GM12875 (cell line): ENCODE results near the gene ARFGAP2.

Experiments used
- H3K4me3 ChIP-seq: one replicate; pipeline ENCODE4 v1.5.1; 2011; ENCODE audit warnings: low read depth, low read length, control low read depth
- CTCF ChIP-seq: IDR thresholded peaks from 2 replicates; pipeline ENCODE4 v1.5.1; 2011; ENCODE audit warnings: low read depth, mild to moderate bottlenecking, control low read depth, inconsistent platforms, low read length, moderate library complexity, borderline replicate concordance; ENCODE audit not compliant: insufficient read depth

Gene ARFGAP2

GRCh38 chr11:47176328-47177228 lies at the start of gene ARFGAP2:
Gene ARFGAP2, minus strand, starts transcription at chr11:47176879. Its CDS starts 26 bp downstream, at chr11:47176853.
- H3K4me3 ChIP-seq, result peak within 1 kb of the TSS; percentile 98
- TF ChIP-seq CTCF, result no peak

GRCh38 chr11:47225552-47226400 lies 49.1 kb upstream of the ARFGAP2 start:
- no peak overlapping the region for H3K4me3 ChIP-seq
- TF ChIP-seq CTCF, result no peak

- no peak for TF ChIP-seq CTCF
- H3K4me3 ChIP-seq, result no peak overlapping the region
Measured at GRCh38 chr11:47222696-47223095, 46.0 kb upstream of the ARFGAP2 start.

- H3K4me3 ChIP-seq, result no peak overlapping the region
- no peak for TF ChIP-seq CTCF
Measured at GRCh38 chr11:47220401-47220821, 43.7 kb upstream of the ARFGAP2 start.

- peak overlapping the region; percentile 58 for H3K4me3 ChIP-seq
- TF ChIP-seq CTCF, result no peak
Measured at GRCh38 chr11:47216121-47216798, 39.6 kb upstream of the ARFGAP2 start.

- no peak for TF ChIP-seq CTCF
- H3K4me3 ChIP-seq, result peak overlapping the region; percentile 58
Measured at GRCh38 chr11:47215366-47215910, 38.8 kb upstream of the ARFGAP2 start.
